Ramos (cell line): ENCODE results near the gene MRPL48.
"Not testable (repeated sequence)": the region's sequence is repeated elsewhere in the genome, so short reads cannot be mapped to it uniquely, and the experiment has no call there.

Experiments
- in situ Hi-C: fragments of 300-500 bp; cut with MboI; formaldehyde crosslinking; loops from one replicate; pipeline ENCODE4 v1.14.3; 2022; ENCODE audit warnings: low sequenced_read_pairs; ENCODE audit not compliant: unreplicated experiment

Gene MRPL48

GRCh38 chr11:73880449-73880848 is 92.8 kb downstream of the MRPL48 start:
- in situ Hi-C loops = not testable (repeated sequence)

GRCh38 chr11:73883856-73884255 is 96.2 kb downstream of the MRPL48 start:
- in situ Hi-C loops = no loop called here

DNA sequence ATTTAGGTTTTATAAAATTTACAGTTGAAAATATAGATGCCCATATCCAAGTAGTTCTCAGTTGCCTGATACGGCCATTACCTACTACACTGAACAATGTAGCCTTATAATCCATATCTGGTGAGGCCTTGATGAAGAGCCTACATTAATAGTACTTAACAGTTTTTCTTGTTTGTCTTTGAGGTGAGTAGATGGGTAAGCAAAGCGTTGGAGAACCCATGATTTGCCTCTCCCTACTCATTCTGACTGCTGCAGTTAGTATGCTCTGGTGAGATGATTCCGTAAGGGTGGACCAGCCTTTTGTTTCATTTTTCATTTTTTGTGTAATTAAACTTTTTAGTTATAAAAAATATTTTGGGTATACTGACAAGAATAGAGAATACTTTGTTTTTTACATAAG is 100.6 kb downstream of the MRPL48 start:
- in situ Hi-C loops = no loop called here

- in situ Hi-C loops = no loop called here
These were observed 101.3 kb downstream of the MRPL48 start for GRCh38 chr11:73889019-73889418.

DNA sequence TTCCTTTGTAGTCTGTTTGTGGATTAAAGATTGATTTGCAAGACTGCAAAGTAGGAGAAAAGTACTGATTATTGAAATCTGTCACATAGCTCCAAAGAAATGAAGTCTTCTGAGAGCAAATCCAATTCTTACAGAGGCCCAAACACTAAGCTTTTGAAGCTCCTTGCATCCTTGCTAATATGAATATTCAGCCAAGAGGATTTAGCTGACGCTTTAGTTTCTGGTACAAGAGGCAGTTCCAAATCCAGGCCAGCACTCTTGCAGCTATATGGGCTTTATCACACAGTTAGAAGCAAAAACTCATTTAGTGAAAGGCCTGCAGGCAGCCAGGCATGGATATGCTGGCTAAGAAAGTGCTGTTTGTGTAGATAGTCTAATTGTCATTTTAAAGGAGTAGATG is 101.9 kb downstream of the MRPL48 start:
- in situ Hi-C loops = no loop called here

DNA sequence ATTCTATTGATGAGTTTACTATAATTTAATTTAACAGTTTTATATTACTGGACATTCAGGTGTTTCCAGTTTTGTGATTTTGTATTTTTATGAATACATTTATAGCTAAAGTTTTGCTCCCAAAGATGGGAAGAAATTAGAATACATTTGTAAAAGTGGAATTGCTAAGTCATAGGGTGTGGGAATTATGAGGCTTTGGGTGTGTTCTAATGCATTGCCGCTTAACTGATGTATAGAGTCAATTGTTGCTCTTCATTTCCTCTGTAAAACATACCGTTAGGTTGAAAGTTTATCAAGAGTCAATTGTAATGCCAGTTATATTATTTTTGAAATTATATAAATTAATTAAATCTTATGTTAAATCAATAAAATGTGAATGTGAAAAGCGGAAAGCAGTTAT is 105.4 kb downstream of the MRPL48 start:
- in situ Hi-C loops = no loop called here

- in situ Hi-C loops = no loop called here
These were observed 107.2 kb downstream of the MRPL48 start for GRCh38 chr11:73894725-73895335.

DNA sequence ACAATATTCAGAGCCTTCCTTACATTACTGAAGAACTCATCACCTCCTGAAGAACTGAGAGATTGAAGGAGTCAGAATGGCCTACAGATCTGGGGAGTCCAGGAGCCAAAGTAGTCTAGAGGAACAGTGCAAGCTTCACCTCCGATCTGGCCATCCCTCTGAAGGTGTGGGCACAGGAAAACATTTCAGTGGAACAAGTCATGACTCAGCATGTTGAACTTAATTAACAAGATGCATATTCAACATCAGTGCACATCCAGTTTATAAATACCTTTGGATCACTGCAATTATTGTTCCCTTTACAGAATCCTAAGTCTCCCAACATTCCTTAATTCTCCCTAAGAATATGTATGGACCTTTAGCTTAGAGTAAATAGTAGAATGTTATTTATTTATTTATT is 114.6 kb downstream of the MRPL48 start:
- in situ Hi-C loops = no loop called here

DNA sequence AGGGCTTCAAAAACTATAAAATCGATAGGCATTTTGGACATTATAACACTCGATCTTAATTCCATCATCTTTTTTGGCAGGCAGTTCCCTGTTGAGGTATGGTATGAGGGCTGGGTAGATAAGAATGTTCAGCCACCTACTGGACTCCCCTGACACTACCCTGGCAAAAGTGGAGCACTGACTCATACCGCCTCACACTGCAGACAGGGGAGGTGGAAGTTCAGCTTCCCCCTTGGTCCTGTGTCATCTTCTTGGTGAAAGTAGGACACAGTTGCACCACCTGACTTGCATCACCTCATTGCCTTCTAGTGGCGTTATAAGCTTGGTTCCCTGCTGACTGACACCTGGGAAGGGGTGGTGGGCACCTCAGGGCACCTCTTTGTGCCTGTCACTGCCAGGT is 119.5 kb downstream of the MRPL48 start:
- in situ Hi-C loops = no loop called here

DNA sequence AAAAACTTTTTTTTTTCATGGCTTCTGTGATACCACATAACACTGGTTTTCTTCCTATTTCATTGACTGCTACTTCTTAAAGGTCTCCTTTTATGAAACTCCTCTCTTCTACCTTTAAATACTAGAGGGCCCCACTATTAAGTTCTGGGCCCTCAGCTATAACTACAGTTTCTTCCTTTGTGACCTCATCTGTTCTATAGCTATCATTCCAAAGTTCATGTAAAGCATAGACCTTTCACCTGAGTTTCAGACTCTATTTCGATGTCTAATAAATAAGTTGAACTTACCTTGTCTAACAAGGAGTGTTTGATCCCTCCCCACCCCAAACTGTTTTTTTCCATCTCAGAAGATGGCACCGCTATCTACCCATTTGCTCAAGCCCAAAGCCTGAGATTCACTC is 124.4 kb downstream of the MRPL48 start:
- in situ Hi-C loops = no loop called here

DNA sequence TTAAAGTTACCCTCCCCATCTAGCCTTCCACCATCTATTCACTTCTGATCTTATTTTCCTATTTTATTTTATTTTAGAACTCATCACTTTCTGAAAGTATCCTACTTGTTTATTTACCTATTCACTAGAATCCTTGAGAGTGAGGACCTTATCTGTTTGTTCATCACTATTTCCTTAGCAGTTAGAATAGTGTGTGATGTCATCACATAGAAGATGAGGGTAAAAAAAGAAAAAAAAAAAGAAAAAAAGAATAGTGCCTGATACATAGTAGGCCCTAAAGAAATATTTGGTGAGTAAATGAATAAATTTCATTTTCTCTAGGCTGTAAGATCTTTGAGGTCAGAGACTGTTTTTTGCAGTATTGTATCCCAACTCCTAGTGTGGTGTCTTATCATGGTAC is 125.8 kb downstream of the MRPL48 start:
- in situ Hi-C loops = no loop called here

GRCh38 chr11:73914284-73914683 is 126.6 kb downstream of the MRPL48 start:
- in situ Hi-C loops = no loop called here
